Measurements from ENCODE around the gene TSFM. TPM values are rescaled to one million over a fixed set of nuclear protein-coding genes. Genes with fewer than 3 reads are reported as not detected.
A peak's percentile ranks its signal among the peaks of the same experiment; 100 is the strongest.

The TSFM gene
- total and polyA plus RNA-seq, 9 of the 15 experiments (the other 6 are each of a cell fraction or from before 2014, with no cell fraction given) = 44.6 to 198 (median 60.2) TPM

GRCh38 chr12:57782608-57783465 lies at the start of gene TSFM (continued):
- peak; percentile 80; the same call in 1 of the 2 replicates for TF ChIP-seq ZFP91 (CRISPR knock-in tag; IDR thresholded peaks at IDR 0.05)
- no peak for TF ChIP-seq THRB (CRISPR knock-in tag; conservative IDR thresholded peaks at IDR 0.05)
- TF ChIP-seq MEF2A (IDR thresholded peaks at IDR 0.05; ENCODE audit: control insufficient read depth, low read depth, low read length) = no peak
- TF ChIP-seq RAD51 (IDR thresholded peaks at IDR 0.05; ENCODE audit: borderline replicate concordance, low read depth) = no peak
- no peak for TF ChIP-seq ZNF431 (CRISPR knock-in tag; IDR thresholded peaks at IDR 0.05)
- no peak; the same call in 1 of the 2 replicates for TF ChIP-seq E2F3 (CRISPR knock-in tag; IDR thresholded peaks at IDR 0.05)
- TF ChIP-seq JUN (IDR thresholded peaks at IDR 0.05; ENCODE audit: borderline replicate concordance, low read depth, low read length) = peak; percentile 82
- 0 out of 2 replicates have a peak, but pooled peaks have one; percentile 39 for TF ChIP-seq JUN (CRISPR knock-in tag; IDR thresholded peaks at IDR 0.05; ENCODE audit: borderline replicate concordance)
- peak; percentile 90; the same call in 1 of the 2 replicates for TF ChIP-seq FOXP1 (CRISPR knock-in tag; IDR thresholded peaks at IDR 0.05)
- peak; percentile 95 for TF ChIP-seq KLF16 (IDR thresholded peaks at IDR 0.05)
- TF ChIP-seq CEBPB (tag; IDR thresholded peaks at IDR 0.05) = peak; percentile 96
- peak; percentile 97 for TF ChIP-seq POLR2A (conservative IDR thresholded peaks at IDR 0.05)
- TF ChIP-seq ZSCAN32 (CRISPR knock-in tag; IDR thresholded peaks at IDR 0.05) = no peak
- no peak for TF ChIP-seq ZNF253 (CRISPR knock-in tag; conservative IDR thresholded peaks at IDR 0.05)
- peak; percentile 99 for TF ChIP-seq MTA3 (IDR thresholded peaks at IDR 0.05; ENCODE audit: borderline replicate concordance)
- no peak for TF ChIP-seq FOS (IDR thresholded peaks at IDR 0.05; ENCODE audit: extremely low read depth, insufficient read length)
- TF ChIP-seq RCOR1 (IDR thresholded peaks at IDR 0.05; ENCODE audit: borderline replicate concordance in 1 of 2, low read depth in 2 of 2, low read length in 2 of 2) = peak in 1 of 2 experiments; percentile 60; a peak in 1 of 4 replicates
- peak; percentile 85 for TF ChIP-seq SP1 (CRISPR knock-in tag; IDR thresholded peaks at IDR 0.05)
- peak; percentile 86 for TF ChIP-seq POLR2AphosphoS2 (IDR thresholded peaks at IDR 0.05; ENCODE audit: low read length)
- peak; percentile 64; the same call in 1 of the 2 replicates for TF ChIP-seq FOXM1 (IDR thresholded peaks at IDR 0.05; ENCODE audit: low read depth)
- TF ChIP-seq FOXM1 (CRISPR knock-in tag; IDR thresholded peaks at IDR 0.05; ENCODE audit: low read depth) = no peak
- no peak for TF ChIP-seq HNRNPK (IDR thresholded peaks at IDR 0.05; ENCODE audit: low read depth, low read length, poor library complexity, severe bottlenecking)
- no peak for TF ChIP-seq TAL1 (IDR thresholded peaks at IDR 0.05)
- no peak for TF ChIP-seq NR2F6 (CRISPR knock-in tag; IDR thresholded peaks at IDR 0.05)
- TF ChIP-seq ZC3H4 (CRISPR knock-in tag; IDR thresholded peaks at IDR 0.05; ENCODE audit: borderline replicate concordance) = no peak
- TF ChIP-seq ESRRB (CRISPR knock-in tag; IDR thresholded peaks at IDR 0.05; ENCODE audit: borderline replicate concordance) = no peak

Measured in K562 (cell line).